Dermis microvascular lymphatic vessel endothelial cell (primary cell): ENCODE measurements around the gene ZNF638. TPM values are rescaled to one million over a fixed set of nuclear protein-coding genes. Genes with fewer than 3 reads are reported as not detected.
"Not testable (repeated sequence)": the region's sequence is repeated elsewhere in the genome, so short reads cannot be mapped to it uniquely, and the experiment has no call there.

Experiments used
- DNase-seq, 2 donors: peaks; one replicate each; pipeline versions ENCODE4 v3.0.0 to v3.0.0-alpha.2; 2010; ENCODE audit warnings: low read depth in 2 of 2
- total RNA-seq: library from RNA; depleted of rRNA; stranded (reverse); fragments of >200 nt; gene quantifications from 2 replicates; pipeline ENCODE4 v1.2.1, GENCODE V29; 2014

The ZNF638 gene
- total RNA-seq, 1 donor from 2014 or later = 75.6 TPM

GRCh38 chr2:71402427-71402826 lies 70.8 kb downstream of the ZNF638 start:
- no peak for DNase-seq

GRCh38 chr2:71409611-71410010 lies 78.0 kb downstream of the ZNF638 start:
- DNase-seq = no peak

DNA sequence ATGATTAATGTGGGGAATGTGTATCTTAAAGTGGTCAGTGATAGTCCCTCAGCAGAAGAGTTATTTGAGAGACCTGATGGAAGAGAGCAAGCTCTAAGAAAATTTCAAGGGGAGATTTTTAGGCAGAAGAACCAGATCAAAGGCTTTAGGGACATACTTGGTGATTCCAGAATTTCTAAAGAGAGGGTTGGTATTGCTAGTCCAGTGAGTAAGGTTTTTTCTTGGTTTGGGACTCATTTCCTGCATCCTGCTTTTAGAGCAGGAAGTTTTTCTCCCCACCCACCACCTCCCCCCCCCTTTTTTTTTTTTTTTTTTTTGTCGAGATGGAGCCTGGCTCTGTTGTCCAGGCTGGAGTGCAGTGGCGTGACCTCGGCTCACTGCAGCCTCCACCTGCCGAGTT lies 79.1 kb downstream of the ZNF638 start:
- peak in 1 of 2 donors; percentile 16 for DNase-seq

DNA sequence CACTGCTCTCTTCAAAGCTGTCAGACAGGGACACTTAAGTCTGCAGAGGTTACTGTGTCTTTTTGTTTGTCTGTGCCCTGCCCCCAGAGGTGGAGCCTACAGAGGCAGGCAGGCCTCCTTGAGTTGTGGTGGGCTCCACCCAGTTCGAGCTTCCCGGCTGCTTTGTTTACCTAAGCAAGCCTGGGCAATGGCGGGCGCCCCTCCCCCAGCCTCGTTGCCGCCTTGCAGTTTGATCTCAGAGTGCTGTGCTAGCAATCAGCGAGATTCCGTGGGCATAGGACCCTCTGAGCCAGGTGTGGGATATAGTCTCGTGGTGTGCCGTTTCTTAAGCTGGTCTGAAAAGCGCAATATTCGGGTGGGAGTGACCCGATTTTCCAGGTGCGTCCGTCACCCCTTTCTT lies 85.3 kb downstream of the ZNF638 start:
- not testable (repeated sequence) for DNase-seq

DNA sequence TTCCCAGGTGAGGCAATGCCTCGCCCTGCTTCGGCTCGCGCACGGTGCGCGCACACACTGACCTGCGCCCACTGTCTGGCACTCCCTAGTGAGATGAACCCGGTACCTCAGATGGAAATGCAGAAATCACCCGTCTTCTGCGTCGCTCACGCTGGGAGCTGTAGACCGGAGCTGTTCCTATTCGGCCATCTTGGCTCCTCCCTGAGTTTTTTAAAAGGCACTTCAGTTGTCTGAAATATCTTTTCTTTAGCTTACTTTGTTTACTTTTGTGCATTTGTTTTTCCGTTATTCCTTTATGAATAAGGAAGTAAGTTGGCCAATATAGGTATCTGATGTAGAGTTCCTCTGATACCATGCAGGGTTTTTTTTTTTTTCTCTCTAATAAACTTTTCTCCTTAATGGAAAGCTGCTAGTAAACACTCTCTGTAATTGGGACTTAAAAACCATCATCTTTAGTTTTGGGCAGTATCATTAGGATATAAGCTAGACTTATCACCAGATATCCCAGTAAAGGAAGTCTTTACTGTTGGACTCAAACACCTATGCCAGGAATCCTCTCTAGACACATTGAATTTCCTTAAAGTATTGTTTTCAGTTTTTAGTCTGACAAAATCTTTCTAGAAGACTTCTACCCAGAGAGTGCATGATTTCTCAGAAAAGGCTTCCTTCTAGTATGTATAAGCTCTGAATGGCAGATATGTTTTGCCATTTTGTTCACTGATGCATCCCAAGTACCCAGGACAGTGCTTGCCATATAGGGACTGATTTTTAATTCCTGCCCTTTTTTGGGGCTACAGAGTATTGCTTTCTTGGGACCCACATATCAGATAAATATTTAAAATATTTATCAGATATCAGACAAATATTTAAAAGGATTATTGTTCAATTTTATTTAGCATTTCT lies 86.0 kb downstream of the ZNF638 start:
- no peak for DNase-seq

DNA sequence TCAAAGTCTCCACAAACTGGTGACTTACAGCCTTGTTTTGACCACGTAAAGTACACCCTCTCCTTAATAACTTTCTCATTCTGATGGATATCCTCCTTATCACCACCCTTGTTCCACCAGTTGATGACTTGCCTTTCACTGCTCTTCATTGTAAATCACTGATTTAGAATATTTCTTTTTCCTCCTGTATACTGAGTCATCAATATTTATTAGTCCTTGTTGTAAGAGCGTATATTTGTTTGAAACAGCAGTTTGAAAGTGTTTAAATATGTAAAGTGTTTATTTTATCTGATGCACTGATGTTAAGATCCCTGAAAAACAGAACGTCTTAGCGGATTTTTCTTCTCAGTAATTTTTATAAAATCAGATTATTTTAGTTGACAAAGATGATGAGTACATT lies 87.6 kb downstream of the ZNF638 start:
- no peak for DNase-seq

GRCh38 chr2:71419976-71420375 lies 88.4 kb downstream of the ZNF638 start:
- DNase-seq = peak in 1 of 2 donors; percentile 12

- DNase-seq = peak in 1 of 2 donors; percentile 35
Measured at GRCh38 chr2:71422786-71423185, 91.2 kb downstream of the ZNF638 start.

- DNase-seq = peak in 1 of 2 donors; percentile 88
Measured at GRCh38 chr2:71423817-71424420, 92.3 kb downstream of the ZNF638 start.

DNA sequence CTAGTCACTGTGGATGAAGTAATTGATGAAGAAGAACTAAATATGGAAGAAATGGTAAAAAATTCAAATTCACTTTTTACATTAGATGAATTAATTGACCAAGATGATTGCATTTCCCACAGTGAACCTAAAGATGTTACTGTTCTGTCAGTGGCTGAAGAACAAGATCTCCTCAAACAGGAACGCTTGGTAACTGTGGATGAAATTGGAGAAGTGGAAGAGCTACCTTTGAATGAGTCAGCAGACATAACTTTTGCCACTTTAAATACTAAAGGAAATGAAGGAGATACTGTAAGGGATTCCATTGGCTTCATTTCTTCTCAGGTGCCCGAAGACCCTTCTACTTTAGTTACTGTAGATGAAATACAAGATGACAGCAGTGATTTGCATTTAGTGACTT lies 95.1 kb downstream of the ZNF638 start:
- DNase-seq = no peak

GRCh38 chr2:71428472-71429383 lies 97.1 kb downstream of the ZNF638 start:
- DNase-seq = no peak

GRCh38 chr2:71445142-71445541 lies 113.6 kb downstream of the ZNF638 start:
- DNase-seq = not testable (repeated sequence)

DNA sequence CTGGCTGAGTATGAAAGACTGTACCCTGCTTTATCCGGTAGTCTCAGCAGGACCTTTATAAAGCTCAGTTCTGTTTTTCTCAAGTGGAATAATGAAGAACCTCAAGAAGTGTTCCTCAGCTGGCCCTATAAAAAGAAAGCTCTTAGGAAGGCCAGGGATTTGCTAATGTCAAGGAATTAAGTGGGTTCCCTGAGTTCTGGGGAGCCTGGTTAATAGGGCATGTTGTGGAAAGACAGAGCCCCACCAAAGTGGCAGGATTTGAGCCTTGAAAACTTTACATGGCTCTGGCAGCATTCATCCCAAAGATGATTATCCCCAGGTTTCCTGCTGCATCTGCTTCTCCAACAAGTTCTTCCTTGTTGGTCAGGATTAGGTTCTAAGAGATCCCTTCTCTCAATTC lies 114.9 kb downstream of the ZNF638 start:
- DNase-seq = no peak

- no peak for DNase-seq
Measured at GRCh38 chr2:71449343-71449742, 117.8 kb downstream of the ZNF638 start.

DNA sequence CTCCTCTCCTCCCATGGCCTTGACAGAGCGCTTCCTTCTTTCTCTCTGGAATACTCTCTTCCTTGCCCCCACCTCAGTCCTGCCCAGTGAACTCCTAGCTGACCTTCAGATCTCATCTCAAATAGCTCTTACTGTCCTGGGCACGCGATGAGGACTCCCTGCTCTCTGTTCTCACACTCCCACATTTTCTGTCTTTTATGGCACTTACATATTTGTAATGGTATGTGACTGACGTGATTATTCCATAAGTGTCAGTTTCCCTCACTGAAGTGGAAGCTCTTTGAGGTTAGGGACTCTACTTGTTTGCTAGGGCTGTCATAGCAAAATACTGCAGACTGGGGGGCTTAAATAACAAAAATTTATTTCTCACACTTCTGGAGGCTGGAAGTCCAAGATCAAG lies 120.1 kb downstream of the ZNF638 start:
- DNase-seq = no peak

- DNase-seq = peak; percentile 61 to 76
Measured at GRCh38 chr2:71452565-71452964, 121.0 kb downstream of the ZNF638 start.

- peak in 1 of 2 donors; percentile 52 for DNase-seq
Measured at GRCh38 chr2:71453404-71454220, 122.0 kb downstream of the ZNF638 start, which contains the start of gene DYSF. TSS of gene DYSF (plus strand) at chr2:71453561.

GRCh38 chr2:71454221-71455010 lies 122.8 kb downstream of the ZNF638 start:
- peak in 1 of 2 donors; percentile 37 for DNase-seq

- peak; percentile 80 to 91 for DNase-seq
Measured at GRCh38 chr2:71455011-71455740, 123.6 kb downstream of the ZNF638 start.
